22Rv1 (cell line): ENCODE data around the gene HSDL1.

ENCODE experiments used
- CTCF ChIP-seq: fragments of 450-650 bp; IDR thresholded peaks from 2 replicates; pipeline ENCODE4 v1.5.1; 2017; ENCODE audit warnings: mild to moderate bottlenecking
- ZFX ChIP-seq: fragments of 450-650 bp; IDR thresholded peaks from 2 replicates; pipeline ENCODE4 v1.6.1; 2017; ENCODE audit warnings: antibody characterized with exemption, borderline replicate concordance

GRCh38 chr16:84080378-84080777 is 64.6 kb downstream of the HSDL1 start:
- no peak for TF ChIP-seq CTCF
- no peak for TF ChIP-seq ZFX
